GM19324 (cell line): Measurements from ENCODE around the gene ZNF468.
A peak's percentile ranks its signal among the peaks of the same experiment; 100 is the strongest.
"Not testable (repeated sequence)": the region's sequence is repeated elsewhere in the genome, so short reads cannot be mapped to it uniquely, and the experiment has no call there.

Experiments used
- ATAC-seq: cut with Tn5 transposase; IDR thresholded peaks from one replicate; pipeline ENCODE4 v1.9.1; 2021; ENCODE audit warnings: mild to moderate bottlenecking, moderate library complexity; ENCODE audit not compliant: unreplicated experiment, low FRiP score

ZNF468 gene

DNA sequence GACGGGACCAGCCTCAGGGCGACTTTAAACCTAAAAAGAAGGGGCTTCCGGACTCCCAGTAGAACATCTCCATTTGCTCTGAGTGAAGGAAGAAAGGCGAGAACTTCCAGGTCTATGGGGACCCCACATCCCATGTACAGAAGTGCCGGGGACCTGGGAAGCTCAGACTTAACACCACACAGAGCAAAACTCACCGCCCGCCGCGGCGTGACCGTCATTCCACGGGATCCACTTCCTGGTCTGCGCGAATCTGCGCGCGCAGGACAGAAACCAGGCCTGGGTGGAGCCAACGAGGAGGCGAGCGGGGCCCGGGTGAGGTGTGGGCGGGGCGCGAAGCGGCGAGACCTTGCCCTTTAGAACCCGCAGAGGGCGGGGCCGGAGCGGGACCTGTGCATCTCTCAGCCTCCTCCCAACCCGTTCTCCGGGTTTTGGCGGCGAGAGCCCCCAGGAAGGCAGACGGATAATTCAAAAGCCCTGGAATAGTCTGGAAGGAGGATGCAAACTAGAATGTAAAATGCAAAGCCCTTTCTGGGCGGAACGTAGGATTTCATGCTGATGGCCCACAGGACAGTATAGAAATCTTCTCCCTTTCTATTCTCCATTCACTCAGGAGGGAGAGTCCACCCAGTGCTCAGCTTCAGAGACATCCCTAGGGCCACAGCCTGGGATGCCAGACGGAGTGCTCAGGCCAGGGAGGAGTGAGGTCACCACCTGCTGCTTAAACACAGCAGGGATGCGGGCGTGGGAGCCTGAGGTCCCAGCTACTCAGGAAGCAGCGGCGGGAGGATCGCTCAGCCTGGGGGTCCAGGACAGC, at the start of gene ZNF468:
Gene ZNF468 (minus strand): TSS at position 242 of the 814 bp plus-strand sequence. CDS start 3,347 bp downstream, outside the sequence.
- peak; percentile 98 for ATAC-seq

DNA sequence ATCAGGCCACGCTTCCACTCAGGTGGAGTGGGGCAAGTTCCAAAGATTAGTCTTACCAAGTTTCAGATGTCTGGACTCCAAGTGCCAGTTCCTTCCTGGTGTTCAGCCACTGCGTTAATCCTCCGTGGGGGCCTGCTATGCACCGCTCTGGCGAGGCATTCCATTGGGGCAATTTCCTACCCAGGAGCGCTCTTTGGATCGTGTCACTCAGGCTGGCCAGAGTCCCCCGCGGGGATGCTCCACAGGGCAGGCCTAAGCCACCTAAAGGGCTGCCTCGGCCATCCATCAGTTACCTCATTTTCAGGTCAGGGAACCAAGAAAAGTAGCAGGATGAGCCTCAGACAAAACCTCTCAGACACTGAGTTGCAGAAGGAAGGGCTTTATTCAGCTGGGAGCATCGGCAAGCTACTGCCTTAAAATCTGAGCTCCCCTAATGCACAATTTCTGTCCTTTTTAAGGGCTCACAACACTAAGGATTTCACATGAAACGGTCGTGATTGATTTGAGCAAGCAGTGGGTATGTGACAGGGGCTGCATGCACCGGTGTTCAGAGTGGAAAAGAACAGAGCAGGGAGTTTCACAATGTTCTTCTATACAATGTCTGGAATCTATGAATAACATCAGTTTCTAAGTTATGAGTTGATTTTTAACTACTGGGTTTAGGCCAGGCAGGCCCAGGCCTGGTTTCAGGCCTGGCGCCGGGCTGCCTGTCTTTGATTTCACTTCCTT, 46.8 kb upstream of the ZNF468 start:
- not testable (repeated sequence) for ATAC-seq

DNA sequence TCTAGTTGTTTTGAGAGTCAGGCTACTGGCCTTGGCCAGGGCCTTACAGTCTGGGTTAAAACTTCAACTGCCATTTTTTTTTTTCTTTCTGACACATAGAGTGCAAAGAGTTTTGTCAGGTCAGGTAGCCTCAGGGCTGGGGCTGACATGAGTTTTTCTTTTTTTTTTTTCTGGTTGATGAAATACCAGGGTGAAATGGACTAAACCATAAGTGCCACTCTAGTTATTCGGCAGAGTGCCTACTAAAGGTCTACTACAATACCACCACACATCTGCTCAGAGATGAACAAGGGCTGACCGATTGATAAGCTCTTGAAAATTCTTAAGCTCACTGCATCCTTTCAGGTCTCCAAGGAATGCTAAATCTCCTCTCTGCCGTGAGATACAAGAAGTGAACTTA, 44.4 kb upstream of the ZNF468 start:
- no peak for ATAC-seq

DNA sequence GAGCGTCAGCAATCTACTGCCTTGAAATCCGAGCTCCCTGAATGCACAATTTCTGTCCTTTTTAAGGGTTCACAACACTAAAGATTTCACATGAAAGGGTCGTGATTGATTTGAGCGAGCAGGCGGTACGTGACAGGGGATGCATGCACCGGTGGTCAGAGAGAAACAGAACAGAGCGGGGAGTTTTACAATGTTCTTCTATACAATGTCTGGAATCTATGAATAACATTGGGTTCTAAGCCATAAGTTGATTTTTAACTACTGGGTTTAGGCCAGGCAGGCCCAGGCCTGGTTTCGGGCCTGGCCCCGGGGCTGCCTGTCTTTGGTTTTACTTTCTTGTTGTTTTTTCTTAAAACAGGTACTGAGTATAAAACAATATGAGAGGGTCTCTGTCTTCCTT, 41.2 kb upstream of the ZNF468 start:
- ATAC-seq = not testable (repeated sequence)

- no peak for ATAC-seq
Measured at GRCh38 chr19:52898101-52898500, 40.7 kb upstream of the ZNF468 start.

GRCh38 chr19:52897138-52897935, 39.9 kb upstream of the ZNF468 start, which contains the start of gene ZNF320:
ZNF320 (minus strand) TSS chr19:52897635; CDS start chr19:52890255, 7,380 bp downstream.
- ATAC-seq = no peak

DNA sequence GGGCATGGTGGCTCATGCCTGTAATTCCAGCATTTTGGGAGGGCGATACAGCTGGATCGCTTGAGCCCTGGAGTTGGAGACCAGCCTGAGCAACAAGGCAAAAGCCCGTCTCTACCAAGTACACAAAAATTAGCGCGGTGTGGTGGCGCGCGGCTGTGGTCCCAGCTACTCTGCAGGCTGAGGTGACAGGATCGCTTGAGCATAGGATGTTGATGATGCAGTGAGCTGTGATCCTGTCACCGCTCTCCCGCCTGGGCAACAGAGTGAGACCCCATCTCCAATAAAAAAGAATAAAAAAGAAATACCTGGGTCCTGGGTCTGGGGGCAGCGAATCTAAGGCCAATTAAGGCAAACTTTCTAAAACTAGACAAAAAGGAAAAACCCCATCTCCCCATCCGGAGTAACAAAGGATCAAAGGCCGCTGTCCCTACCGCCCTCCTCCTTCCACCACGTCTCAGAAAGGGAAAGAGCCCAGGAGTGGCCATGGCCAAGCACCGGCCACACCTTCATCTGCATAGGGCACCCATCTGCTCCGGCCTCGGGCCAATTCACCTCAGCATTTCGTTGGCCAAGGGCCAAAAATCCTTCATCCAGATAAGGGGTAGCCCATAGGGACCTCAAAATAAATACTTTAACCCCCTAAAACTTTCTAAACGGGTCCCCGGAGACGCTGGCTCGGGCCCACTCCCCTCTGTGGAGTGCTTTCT, 39.2 kb upstream of the ZNF468 start:
- no peak for ATAC-seq

GRCh38 chr19:52891336-52891735, 33.9 kb upstream of the ZNF468 start:
- no peak for ATAC-seq

- ATAC-seq = no peak
Measured at GRCh38 chr19:52889931-52890330, 32.5 kb upstream of the ZNF468 start.

- ATAC-seq = no peak
Measured at GRCh38 chr19:52889076-52889475, 31.7 kb upstream of the ZNF468 start.

GRCh38 chr19:52880895-52881389, 23.5 kb upstream of the ZNF468 start:
- no peak for ATAC-seq

GRCh38 chr19:52872996-52873395, 15.6 kb upstream of the ZNF468 start:
- ATAC-seq = not testable (repeated sequence)

GRCh38 chr19:52871466-52871865, 14.0 kb upstream of the ZNF468 start:
- no peak for ATAC-seq

GRCh38 chr19:52868031-52868430, 10.6 kb upstream of the ZNF468 start:
- not testable (repeated sequence) for ATAC-seq

GRCh38 chr19:52856540-52857377, 660 bp downstream of the ZNF468 start:
- not testable (repeated sequence) for ATAC-seq

- not testable (repeated sequence) for ATAC-seq
Measured at GRCh38 chr19:52847352-52847751, 10.1 kb downstream of the ZNF468 start.

GRCh38 chr19:52840825-52841465, 16.5 kb downstream of the ZNF468 start:
- ATAC-seq = not testable (repeated sequence)

DNA sequence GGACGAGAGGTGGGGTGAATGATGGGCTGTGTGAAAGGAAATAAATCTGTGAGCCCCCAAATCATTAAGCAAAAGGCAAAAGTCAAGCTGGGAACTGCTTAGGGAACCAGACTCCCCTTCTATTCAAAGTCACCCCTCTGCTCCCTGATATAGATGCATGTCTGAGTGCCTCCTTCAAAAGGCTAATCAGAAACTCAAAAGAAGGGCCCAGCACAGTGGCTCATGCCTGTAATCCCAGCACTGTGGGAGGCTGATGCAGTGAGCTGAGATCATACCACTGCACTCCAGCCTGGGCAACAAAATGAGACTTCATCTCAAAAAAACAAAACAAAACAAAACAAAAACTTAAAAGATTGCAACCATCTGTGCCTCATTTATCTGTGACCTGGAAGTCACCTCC, 23.1 kb downstream of the ZNF468 start:
- ATAC-seq = not testable (repeated sequence)
